K562 (cell line): ENCODE results near the gene TFF3. TPM values are rescaled to one million over a fixed set of nuclear protein-coding genes. Genes with fewer than 3 reads are reported as not detected.

ENCODE experiments used
- ATAC-seq: fragments of 200-7000 bp; cut with Tn5 transposase; 3 replicates; pipeline ENCODE4 v1.9.1; 2020; ENCODE audit warnings: moderate library complexity
- BruUV-seq: library from RNA; stranded (reverse); fragments of 400-500 nt; replicated peaks from 2 replicates; lab custom pipeline; 2021; lab: Mats Ljungman, UMichigan
- CTCF ChIA-PET: fragments of 300-600 bp; formaldehyde crosslinking; extraction: SDS; loops from one replicate; lab custom pipeline; 2021; ENCODE audit warnings: low intra/inter-chr PET ratio; lab: Yijun Ruan, JAX
- POLR2A ChIA-PET: fragments of 300-600, 350-650 bp; sonication (Branson Sonifier 250); formaldehyde crosslinking; extraction: SDS; loops from one replicate; lab custom pipeline; 2021; ENCODE audit warnings: antibody characterized with exemption, inconsistent platforms; lab: Yijun Ruan, JAX
- DNase-seq, 4 experiments: peaks; one replicate each; pipeline versions ENCODE4 v3.0.0 to v3.0.0-alpha.2; 2011 to 2018; ENCODE audit warnings: low spot score in 3 of 4, mixed read lengths in 3 of 4; ENCODE audit errors: extremely low read depth in 1 of 4
- FAIRE-seq: peaks from 2 replicates; lab custom pipeline; 2011; peaks lifted over from hg19 to GRCh38; lab: Jason Lieb, UNC
- H2AFZ ChIP-seq: 2 replicates; pipeline ENCODE4 v1.6.0; 2011; ENCODE audit warnings: low read depth, low read length, control low read depth, inconsistent platforms
- H3K27ac ChIP-seq: fragments of 200-600 bp; 3 replicates; pipeline ENCODE4 v1.8.0; 2011; ENCODE audit warnings: low read depth, mild to moderate bottlenecking, control low read depth, inconsistent platforms, low read length, moderate library complexity, mixed read lengths; ENCODE audit errors: extremely low read depth
- H3K27me3 ChIP-seq, 2 experiments: fragments of 300-600 bp in 1 of 2; 2 replicates in 1 of 2; 3 replicates in 1 of 2; pipeline versions ENCODE4 v1.6.0 to v1.8.0; 2011; ENCODE audit warnings: inconsistent platforms in 2 of 2, low read length in 2 of 2, mild to moderate bottlenecking in 1 of 2, mixed read lengths in 1 of 2, moderate library complexity in 1 of 2; ENCODE audit not compliant: control insufficient read depth in 2 of 2, insufficient read depth in 2 of 2
- H3K36me3 ChIP-seq: fragments of 300-600 bp; 3 replicates; pipeline ENCODE4 v1.8.0; 2011; ENCODE audit warnings: mild to moderate bottlenecking, low read length, inconsistent platforms; ENCODE audit not compliant: control insufficient read depth, insufficient read depth
- H3K4me1 ChIP-seq, 2 experiments: fragments of 200-600 bp in 1 of 2; replicated peaks in 1 of 2; 2 replicates in 1 of 2; 3 replicates in 1 of 2; pipeline versions ENCODE4 v1.5.1 to v1.8.0; 2011; ENCODE audit warnings: inconsistent platforms in 2 of 2, low read length in 2 of 2, mild to moderate bottlenecking in 1 of 2, mixed read lengths in 1 of 2, moderate library complexity in 1 of 2; ENCODE audit not compliant: control insufficient read depth in 2 of 2, insufficient read depth in 2 of 2
- H3K4me2 ChIP-seq: 2 replicates; pipeline ENCODE4 v1.6.1; 2011; ENCODE audit warnings: low read length, control low read depth, inconsistent platforms, mixed read lengths; ENCODE audit not compliant: insufficient read depth
- H3K4me3 ChIP-seq: fragments of 200-600 bp; sonication (generic), shearing (Covaris generic); 2 replicates; pipeline ENCODE4 v1.5.1; 2016; ENCODE audit warnings: control low read depth, inconsistent platforms
- H3K79me2 ChIP-seq: fragments of 200-600 bp; 3 replicates; pipeline ENCODE4 v1.8.0; 2011; ENCODE audit warnings: low read length, inconsistent platforms; ENCODE audit not compliant: control insufficient read depth, insufficient read depth
- H3K9ac ChIP-seq, 2 experiments: 2 replicates each; pipeline versions ENCODE4 v1.6.0 to v1.6.1; 2011; ENCODE audit warnings: low read depth in 2 of 2, low read length in 2 of 2, control low read depth in 1 of 2, inconsistent platforms in 1 of 2, mild to moderate bottlenecking in 1 of 2, mixed read lengths in 1 of 2; ENCODE audit not compliant: insufficient read depth in 1 of 2
- H3K9me1 ChIP-seq: one replicate; pipeline ENCODE4 v1.6.0; 2011; ENCODE audit warnings: inconsistent platforms, mild to moderate bottlenecking, low read length, moderate library complexity; ENCODE audit not compliant: control insufficient read depth, insufficient read depth
- H3K9me3 ChIP-seq: replicated peaks from 2 replicates; pipeline ENCODE4 v1.5.1; 2011; ENCODE audit warnings: low read depth, low read length, inconsistent platforms; ENCODE audit not compliant: control insufficient read depth, insufficient read depth
- H4K20me1 ChIP-seq: replicated peaks from 2 replicates; pipeline ENCODE4 v1.6.1; 2011; ENCODE audit warnings: low read length, inconsistent platforms, mixed read lengths; ENCODE audit not compliant: control insufficient read depth, insufficient read depth
- FOXK2 ChIP-seq, 2 experiments: fragments of 450-650 bp; IDR thresholded peaks in 1 of 2; conservative IDR thresholded peaks in 1 of 2; 2 replicates each; pipeline ENCODE4 v1.6.1; 2016; ENCODE audit warnings: low read depth in 2 of 2, mild to moderate bottlenecking in 1 of 2
- GABPB2 ChIP-seq: fragments of 250-450 bp; sonication (Bioruptor Pico); conservative IDR thresholded peaks from 2 replicates; pipeline ENCODE4 v1.5.1; 2021; ENCODE audit warnings: mild to moderate bottlenecking
- JUND ChIP-seq, 2 experiments: IDR thresholded peaks; 2 replicates in 1 of 2; 3 replicates in 1 of 2; pipeline ENCODE4 v1.6.1; 2011; ENCODE audit warnings: borderline replicate concordance in 2 of 2, low read depth in 2 of 2, low read length in 2 of 2, improper control_type of control experiment in 1 of 2, missing biosample characterization in 1 of 2, missing genetic modification characterization in 1 of 2, missing genetic modification reagents in 1 of 2
- KLF10 ChIP-seq: fragments of 250-450 bp; sonication (Bioruptor Pico); IDR thresholded peaks from 2 replicates; pipeline ENCODE4 v1.6.1; 2021; ENCODE audit warnings: matching md5 sums
- PHF20 ChIP-seq: fragments of 450-650 bp; IDR thresholded peaks from 2 replicates; pipeline ENCODE4 v1.6.1; 2018; ENCODE audit not compliant: partially characterized antibody
- WGBS: fragments of 100-300 bp; shearing (Covaris generic); methylation state at CpG from one replicate; pipeline ENCODE4 v1.1.6; 2016; ENCODE audit warnings: low coverage, mixed read lengths; ENCODE audit not compliant: insufficient coverage; ENCODE audit errors: missing lambda C conversion rate; 5-methylcytosine and 5-hydroxymethylcytosine counted together
- in situ Hi-C: fragments of 300-500 bp; cut with MboI; formaldehyde crosslinking; loops from 4 replicates; pipeline ENCODE4 v1.15.0; 2018; ENCODE audit warnings: inconsistent platforms, mixed read lengths
- intact Hi-C: fragments of 100-400 bp; cut with micrococcal nuclease; formaldehyde crosslinking; loops from 2 replicates; pipeline ENCODE4 v1.14.2; 2022
- polyA plus RNA-seq, 8 experiments: library from polyadenylated mRNA; depleted of rRNA in 4 of 8; stranded (reverse) in 5 of 8; unstranded in 3 of 8; fragments of >200 nt; fragmentation: Nextera tagmentation in 2 of 8; fragmentation: Illumina TruSeq in 1 of 8; extraction: Ambion mirVana in 2 of 8; extraction: Trizol in 1 of 8; gene quantifications; 2 replicates each; pipeline versions ENCODE4 v1.2.1 to v1.2.3, GENCODE V29; 2011 to 2014; ENCODE audit warnings: inconsistent platforms in 1 of 8, missing spikeins in 1 of 8
- total RNA-seq, 7 experiments: library from RNA; depleted of rRNA in 6 of 7; stranded (reverse); fragments of >200 nt in 6 of 7; fragmentation: Illumina TruSeq in 2 of 7; extraction: Trizol in 2 of 7; gene quantifications; 2 replicates each; pipeline versions ENCODE4 v1.2.1 to v1.2.3, GENCODE V29; 2011 to 2021; ENCODE audit warnings: low replicate concordance in 1 of 7
- TF ChIP-seq, protein P1 (sequence below): IDR thresholded peaks from 3 replicates; pipeline ENCODE4 v1.6.1; 2011; ENCODE audit warnings: borderline replicate concordance, mild to moderate bottlenecking, moderate library complexity; ENCODE audit not compliant: insufficient read length; ENCODE audit errors: extremely low read depth

TFF3 gene
- total and polyA plus RNA-seq, 9 of the 15 experiments (the other 6 are each of a cell fraction or from before 2014, with no cell fraction given), result 0.78 TPM; not detected in 8

- intact Hi-C loops (loop anchor here (10.0 kb wide), 1 partner anchor 122 kb away; no protein-coding TSS in a partner anchor), in situ Hi-C loops (no loop called here)
- Histone ChIP-seq H3K9me3 (no peaks in the 10 kb centered on the region), H3K9me1 (no peaks in the 10 kb centered on the region), H3K36me3 (no peaks in the 10 kb centered on the region), H3K27me3 (peaks cover 0 to 4% of the 10 kb centered on the region in 2 experiments; a peak in 1 of 5 replicates), H3K79me2 (no peaks in the 10 kb centered on the region), H3K27ac (no peak overlapping the region), H3K4me2 (no peak overlapping the region), H3K4me3 (no peak overlapping the region), H3K4me1 (no peaks in the 10 kb centered on the region), H2AFZ (no peak overlapping the region), H3K9ac (no peak overlapping the region), H4K20me1 (no peaks in the 10 kb centered on the region)
- 0% methylated on average over 4 of the region's 5 CpGs for WGBS
- DNase-seq (no peak), ATAC-seq (no peak), FAIRE-seq (no peak)
- TF ChIP-seq GABPB2 (CRISPR knock-in tag) (no peak), FOXK2 (conservative IDR thresholded peaks at IDR 0.05 in 1 of 2, IDR thresholded peaks at IDR 0.05 in 1 of 2; ENCODE audit: low read depth in 2 of 2) (no peak), PHF20 (no peak), JUND (IDR thresholded peaks at IDR 0.05; ENCODE audit: borderline replicate concordance, low read depth, low read length) (no peak), JUND (tag; IDR thresholded peaks at IDR 0.05; ENCODE audit: borderline replicate concordance, low read depth, low read length) (no peak), KLF10 (CRISPR knock-in tag) (no peak)
- TF ChIP-seq, protein P1, sequence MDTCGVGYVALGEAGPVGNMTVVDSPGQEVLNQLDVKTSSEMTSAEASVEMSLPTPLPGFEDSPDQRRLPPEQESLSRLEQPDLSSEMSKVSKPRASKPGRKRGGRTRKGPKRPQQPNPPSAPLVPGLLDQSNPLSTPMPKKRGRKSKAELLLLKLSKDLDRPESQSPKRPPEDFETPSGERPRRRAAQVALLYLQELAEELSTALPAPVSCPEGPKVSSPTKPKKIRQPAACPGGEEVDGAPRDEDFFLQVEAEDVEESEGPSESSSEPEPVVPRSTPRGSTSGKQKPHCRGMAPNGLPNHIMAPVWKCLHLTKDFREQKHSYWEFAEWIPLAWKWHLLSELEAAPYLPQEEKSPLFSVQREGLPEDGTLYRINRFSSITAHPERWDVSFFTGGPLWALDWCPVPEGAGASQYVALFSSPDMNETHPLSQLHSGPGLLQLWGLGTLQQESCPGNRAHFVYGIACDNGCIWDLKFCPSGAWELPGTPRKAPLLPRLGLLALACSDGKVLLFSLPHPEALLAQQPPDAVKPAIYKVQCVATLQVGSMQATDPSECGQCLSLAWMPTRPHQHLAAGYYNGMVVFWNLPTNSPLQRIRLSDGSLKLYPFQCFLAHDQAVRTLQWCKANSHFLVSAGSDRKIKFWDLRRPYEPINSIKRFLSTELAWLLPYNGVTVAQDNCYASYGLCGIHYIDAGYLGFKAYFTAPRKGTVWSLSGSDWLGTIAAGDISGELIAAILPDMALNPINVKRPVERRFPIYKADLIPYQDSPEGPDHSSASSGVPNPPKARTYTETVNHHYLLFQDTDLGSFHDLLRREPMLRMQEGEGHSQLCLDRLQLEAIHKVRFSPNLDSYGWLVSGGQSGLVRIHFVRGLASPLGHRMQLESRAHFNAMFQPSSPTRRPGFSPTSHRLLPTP, result no peak
- POLR2A ChIA-PET, result no interaction called here
- CTCF ChIA-PET, result no interaction called here
- BruUV-seq, result no TSS peak
Observed at GRCh38 chr21:42332557-42333317, 17.5 kb upstream of the TFF3 start.
